HepG2 (cell line): ENCODE measurements around the gene HLCS. TPM values are rescaled to one million over a fixed set of nuclear protein-coding genes. Genes with fewer than 3 reads are reported as not detected.

Source experiments
- ATAC-seq: fragments of 200-7000 bp; cut with Tn5 transposase; 3 replicates; pipeline ENCODE4 v1.9.1; 2020; ENCODE audit warnings: mild to moderate bottlenecking, moderate library complexity
- BruUV-seq: library from RNA; stranded (reverse); fragments of 400-500 nt; replicated peaks from 2 replicates; lab custom pipeline; 2021; lab: Mats Ljungman, UMichigan
- CTCF ChIA-PET: fragments of 300-600 bp; formaldehyde crosslinking; extraction: SDS; loops from one replicate; lab custom pipeline; 2021; ENCODE audit warnings: low total read pairs, inconsistent platforms, low intra/inter-chr PET ratio; lab: Yijun Ruan, JAX
- POLR2A ChIA-PET: fragments of 350-600 bp; sonication (Branson Sonifier 250); formaldehyde crosslinking; loops from one replicate; lab custom pipeline; 2020; ENCODE audit warnings: antibody characterized with exemption, inconsistent platforms; lab: Yijun Ruan, JAX
- DNase-seq: peaks from one replicate; pipeline ENCODE4 v3.0.0-alpha.2; 2015; ENCODE audit warnings: low spot score
- FAIRE-seq: peaks from 3 replicates; lab custom pipeline; 2011; peaks lifted over from hg19 to GRCh38; lab: Jason Lieb, UNC
- H2AFZ ChIP-seq: one replicate; pipeline ENCODE4 v1.6.1; 2011; ENCODE audit warnings: low read length, inconsistent platforms
- H3K27ac ChIP-seq: fragments of 300-600 bp; 3 replicates; pipeline ENCODE4 v1.8.0; 2011; ENCODE audit warnings: mixed run types, mild to moderate bottlenecking, mixed read lengths, low read length, inconsistent platforms; ENCODE audit not compliant: insufficient read depth; ENCODE audit errors: extremely low read length
- H3K27me3 ChIP-seq, 2 experiments: fragments of 200-600 bp in 1 of 2; 2 replicates in 1 of 2; 3 replicates in 1 of 2; pipeline versions ENCODE4 v1.6.0 to v1.8.0; 2011; ENCODE audit warnings: low read length in 2 of 2, mild to moderate bottlenecking in 2 of 2, moderate library complexity in 2 of 2, inconsistent platforms in 1 of 2; ENCODE audit not compliant: insufficient read depth in 2 of 2, control insufficient read depth in 1 of 2
- H3K36me3 ChIP-seq, 2 experiments: fragments of 200-600 bp in 1 of 2; replicated peaks in 1 of 2; 2 replicates in 1 of 2; 3 replicates in 1 of 2; pipeline versions ENCODE4 v1.5.1 to v1.8.0; 2011; ENCODE audit warnings: low read length in 2 of 2, inconsistent platforms in 1 of 2; ENCODE audit not compliant: insufficient read depth in 2 of 2, control insufficient read depth in 1 of 2
- H3K4me1 ChIP-seq: 2 replicates; pipeline ENCODE4 v1.5.1; 2012; ENCODE audit warnings: low read length, inconsistent platforms; ENCODE audit not compliant: insufficient read depth
- H3K4me2 ChIP-seq: 2 replicates; pipeline ENCODE4 v1.6.0; 2011; ENCODE audit warnings: low read depth, low read length, inconsistent platforms
- H3K4me3 ChIP-seq, 3 experiments: fragments of 200-600 bp in 1 of 3; sonication (generic), shearing (Covaris generic) in 1 of 3; replicated peaks in 1 of 3; 2 replicates each; pipeline ENCODE4 v1.5.1; 2011 to 2016; ENCODE audit warnings: low read length in 3 of 3, inconsistent platforms in 2 of 3, low read depth in 2 of 3, mild to moderate bottlenecking in 2 of 3, control low read depth in 1 of 3, mixed read lengths in 1 of 3; ENCODE audit not compliant: insufficient read depth in 1 of 3
- H3K79me2 ChIP-seq: one replicate; pipeline ENCODE4 v1.6.1; 2011; ENCODE audit warnings: low read length, inconsistent platforms; ENCODE audit not compliant: insufficient read depth
- H3K9ac ChIP-seq: 2 replicates; pipeline ENCODE4 v1.6.0; 2011; ENCODE audit warnings: mild to moderate bottlenecking, low read depth, low read length, inconsistent platforms; ENCODE audit not compliant: insufficient read depth
- H3K9me3 ChIP-seq: 2 replicates; pipeline ENCODE4 v1.5.1; 2012; ENCODE audit warnings: mild to moderate bottlenecking, low read length
- H4K20me1 ChIP-seq: 2 replicates; pipeline ENCODE4 v1.6.0; 2011; ENCODE audit warnings: inconsistent platforms, mild to moderate bottlenecking, low read length, moderate library complexity; ENCODE audit not compliant: insufficient read depth
- ATF7-NPFF ChIP-seq: sonication (generic); formaldehyde crosslinking; IDR thresholded peaks from 2 replicates; pipeline ENCODE4 v1.8.1; 2023; ENCODE audit warnings: mild to moderate bottlenecking, low read depth, missing genetic modification reagents, moderate library complexity
- HNRNPLL ChIP-seq: fragments of 200-400 bp; formaldehyde crosslinking; IDR thresholded peaks from 2 replicates; pipeline ENCODE4 v1.6.1; 2017; ENCODE audit warnings: mild to moderate bottlenecking, low read depth, low read length; ENCODE audit not compliant: poor library complexity, severe bottlenecking
- RBFOX2 ChIP-seq: fragments of 200-400 bp; formaldehyde crosslinking; IDR thresholded peaks from 2 replicates; pipeline ENCODE4 v1.6.1; 2017; ENCODE audit warnings: low read depth, mild to moderate bottlenecking, low read length
- SRSF1 ChIP-seq: fragments of 200-400 bp; formaldehyde crosslinking; optimal IDR thresholded peaks from 2 replicates; pipeline ENCODE3; 2017; ENCODE audit warnings: mild to moderate bottlenecking, low read depth, low read length, moderate library complexity
- SRY ChIP-seq: sonication (generic); formaldehyde crosslinking; IDR thresholded peaks from 2 replicates; pipeline ENCODE4 v1.8.0; 2022; ENCODE audit warnings: mild to moderate bottlenecking, missing genetic modification reagents
- UBTF ChIP-seq: sonication (generic); formaldehyde crosslinking; IDR thresholded peaks from 2 replicates; pipeline ENCODE4 v1.4.0; 2020; ENCODE audit warnings: mild to moderate bottlenecking, missing genetic modification reagents
- ZNF512B ChIP-seq: sonication (generic); formaldehyde crosslinking; IDR thresholded peaks from 2 replicates; pipeline ENCODE4 v1.5.1; 2020; ENCODE audit warnings: missing genetic modification reagents, mild to moderate bottlenecking, borderline replicate concordance
- ZNF777 ChIP-seq: sonication (generic); formaldehyde crosslinking; IDR thresholded peaks from 2 replicates; pipeline ENCODE4 v1.4.0; 2020; ENCODE audit warnings: missing genetic modification reagents
- WGBS: methylation state at CpG from one replicate; pipeline ENCODE4 v1.1.6; 2017; ENCODE audit warnings: low lambda C conversion rate; 5-methylcytosine and 5-hydroxymethylcytosine counted together
- in situ Hi-C: cut with HindIII; loops from 2 replicates; pipeline ENCODE4 v1.10.0; 2017; ENCODE audit warnings: low pct_unique_long_range_greater_than_20kb; ENCODE audit not compliant: extremely low pct_ligation_motif_present
- intact Hi-C: fragments of 100-400 bp; cut with micrococcal nuclease; formaldehyde crosslinking; loops from one replicate; pipeline ENCODE4 v1.10.0; 2022; ENCODE audit not compliant: unreplicated experiment
- polyA plus RNA-seq, 8 experiments: library from polyadenylated mRNA; depleted of rRNA in 3 of 8; stranded (reverse) in 7 of 8; unstranded in 1 of 8; fragments of >200 nt; fragmentation: Illumina TruSeq in 4 of 8; extraction: Trizol in 4 of 8; gene quantifications; 2 replicates each; pipeline versions ENCODE4 v1.2.1 to v1.2.3, GENCODE V29; 2011 to 2016; ENCODE audit warnings: low read depth in 4 of 8, missing spikeins in 1 of 8, mixed read lengths in 1 of 8; ENCODE audit not compliant: insufficient read depth in 1 of 8
- total RNA-seq, 5 experiments: library from RNA; depleted of rRNA; stranded (reverse); fragments of >200 nt; fragmentation: Illumina TruSeq; extraction: Trizol; gene quantifications; 2 replicates each; pipeline ENCODE4 v1.2.3, GENCODE V29; 2016; ENCODE audit warnings: low read depth in 1 of 5
- TF ChIP-seq, protein P1 (sequence below): sonication (generic); formaldehyde crosslinking; IDR thresholded peaks from 2 replicates; pipeline ENCODE4 v1.5.1; 2020; ENCODE audit warnings: mild to moderate bottlenecking, missing genetic modification reagents, moderate library complexity
- TF ChIP-seq, protein P2 (sequence below): sonication (generic); formaldehyde crosslinking; IDR thresholded peaks from 2 replicates; pipeline ENCODE4 v1.4.0; 2020; ENCODE audit warnings: missing genetic modification reagents

HLCS gene
- total and polyA plus RNA-seq, 2 of the 13 experiments (the other 11 are each of a cell fraction or from before 2014, with no cell fraction given): 7.9 to 12.3 TPM

DNA sequence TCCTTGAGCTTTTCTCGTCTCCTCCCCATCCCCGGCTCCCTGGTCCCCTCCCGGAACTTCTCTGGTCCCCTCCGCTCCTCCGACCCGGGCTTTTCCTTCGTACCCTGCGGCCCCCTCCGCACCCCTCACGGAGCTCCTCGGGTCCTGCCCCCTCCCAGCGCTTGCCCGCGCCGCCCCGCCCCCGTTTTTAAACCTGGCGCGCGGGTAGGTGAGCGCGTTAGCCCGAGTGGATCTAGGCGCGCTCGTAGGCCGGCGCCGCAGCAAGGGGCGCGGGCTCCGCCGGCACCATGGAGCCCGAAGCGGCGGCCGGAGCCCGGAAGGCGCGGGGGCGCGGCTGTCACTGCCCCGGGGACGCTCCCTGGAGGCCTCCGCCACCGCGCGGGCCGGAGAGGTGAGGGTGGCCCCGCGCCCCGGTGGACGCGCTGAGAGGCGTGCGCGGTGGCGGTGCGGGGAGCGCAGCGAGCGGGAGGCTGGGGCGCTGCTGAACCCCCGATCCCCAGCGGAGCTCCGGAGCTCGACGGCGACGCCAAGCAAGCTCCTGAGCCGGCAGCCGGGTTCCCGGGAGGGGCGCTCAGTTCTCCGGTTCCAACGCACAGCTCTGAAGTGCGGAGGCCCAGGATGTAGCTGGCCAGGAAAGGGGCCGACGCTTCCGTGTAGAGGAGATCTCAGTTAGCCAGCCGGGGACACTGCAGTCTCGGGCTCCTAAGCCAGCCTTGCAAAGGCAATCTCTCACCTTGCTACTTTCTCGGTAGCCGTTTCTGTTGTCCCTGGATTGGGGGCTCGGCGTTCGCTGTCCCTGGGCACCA lies 40.2 kb upstream of the HLCS start, which contains the start of gene RIPPLY3:
TSS of gene RIPPLY3 (plus strand) at position 217 of the 806 bp plus-strand sequence. CDS start at position 288, 71 bp downstream.
- no peak within 1 kb of the TSS for H2AFZ ChIP-seq
- intact Hi-C loops: no loop called here
- WGBS: 11% methylated on average over 28 of the region's 87 CpGs
- TF ChIP-seq UBTF (CRISPR knock-in tag) (peak; percentile 68; the same call in 1 of the 2 replicates), ZNF512B (CRISPR knock-in tag) (no peak), ZNF777 (CRISPR knock-in tag) (peak; percentile 79), SRY (0 out of 2 replicates have a peak, but pooled peaks have one; percentile 31), RBFOX2 (peak; percentile 47; the same call in 1 of the 2 replicates), ATF7-NPFF (CRISPR knock-in tag) (peak; percentile 31; the same call in 1 of the 2 replicates), HNRNPLL (peak; percentile 63), SRSF1 (no peak)
- TF ChIP-seq, protein P1, sequence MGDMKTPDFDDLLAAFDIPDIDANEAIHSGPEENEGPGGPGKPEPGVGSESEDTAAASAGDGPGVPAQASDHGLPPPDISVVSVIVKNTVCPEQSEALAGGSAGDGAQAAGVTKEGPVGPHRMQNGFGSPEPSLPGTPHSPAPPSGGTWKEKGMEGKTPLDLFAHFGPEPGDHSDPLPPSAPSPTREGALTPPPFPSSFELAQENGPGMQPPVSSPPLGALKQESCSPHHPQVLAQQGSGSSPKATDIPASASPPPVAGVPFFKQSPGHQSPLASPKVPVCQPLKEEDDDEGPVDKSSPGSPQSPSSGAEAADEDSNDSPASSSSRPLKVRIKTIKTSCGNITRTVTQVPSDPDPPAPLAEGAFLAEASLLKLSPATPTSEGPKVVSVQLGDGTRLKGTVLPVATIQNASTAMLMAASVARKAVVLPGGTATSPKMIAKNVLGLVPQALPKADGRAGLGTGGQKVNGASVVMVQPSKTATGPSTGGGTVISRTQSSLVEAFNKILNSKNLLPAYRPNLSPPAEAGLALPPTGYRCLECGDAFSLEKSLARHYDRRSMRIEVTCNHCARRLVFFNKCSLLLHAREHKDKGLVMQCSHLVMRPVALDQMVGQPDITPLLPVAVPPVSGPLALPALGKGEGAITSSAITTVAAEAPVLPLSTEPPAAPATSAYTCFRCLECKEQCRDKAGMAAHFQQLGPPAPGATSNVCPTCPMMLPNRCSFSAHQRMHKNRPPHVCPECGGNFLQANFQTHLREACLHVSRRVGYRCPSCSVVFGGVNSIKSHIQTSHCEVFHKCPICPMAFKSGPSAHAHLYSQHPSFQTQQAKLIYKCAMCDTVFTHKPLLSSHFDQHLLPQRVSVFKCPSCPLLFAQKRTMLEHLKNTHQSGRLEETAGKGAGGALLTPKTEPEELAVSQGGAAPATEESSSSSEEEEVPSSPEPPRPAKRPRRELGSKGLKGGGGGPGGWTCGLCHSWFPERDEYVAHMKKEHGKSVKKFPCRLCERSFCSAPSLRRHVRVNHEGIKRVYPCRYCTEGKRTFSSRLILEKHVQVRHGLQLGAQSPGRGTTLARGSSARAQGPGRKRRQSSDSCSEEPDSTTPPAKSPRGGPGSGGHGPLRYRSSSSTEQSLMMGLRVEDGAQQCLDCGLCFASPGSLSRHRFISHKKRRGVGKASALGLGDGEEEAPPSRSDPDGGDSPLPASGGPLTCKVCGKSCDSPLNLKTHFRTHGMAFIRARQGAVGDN (CRISPR knock-in tag): peak; percentile 66
- TF ChIP-seq, protein P2, sequence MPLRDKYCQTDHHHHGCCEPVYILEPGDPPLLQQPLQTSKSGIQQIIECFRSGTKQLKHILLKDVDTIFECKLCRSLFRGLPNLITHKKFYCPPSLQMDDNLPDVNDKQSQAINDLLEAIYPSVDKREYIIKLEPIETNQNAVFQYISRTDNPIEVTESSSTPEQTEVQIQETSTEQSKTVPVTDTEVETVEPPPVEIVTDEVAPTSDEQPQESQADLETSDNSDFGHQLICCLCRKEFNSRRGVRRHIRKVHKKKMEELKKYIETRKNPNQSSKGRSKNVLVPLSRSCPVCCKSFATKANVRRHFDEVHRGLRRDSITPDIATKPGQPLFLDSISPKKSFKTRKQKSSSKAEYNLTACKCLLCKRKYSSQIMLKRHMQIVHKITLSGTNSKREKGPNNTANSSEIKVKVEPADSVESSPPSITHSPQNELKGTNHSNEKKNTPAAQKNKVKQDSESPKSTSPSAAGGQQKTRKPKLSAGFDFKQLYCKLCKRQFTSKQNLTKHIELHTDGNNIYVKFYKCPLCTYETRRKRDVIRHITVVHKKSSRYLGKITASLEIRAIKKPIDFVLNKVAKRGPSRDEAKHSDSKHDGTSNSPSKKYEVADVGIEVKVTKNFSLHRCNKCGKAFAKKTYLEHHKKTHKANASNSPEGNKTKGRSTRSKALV (CRISPR knock-in tag): peak; percentile 97

More for the DNA sequence above, 40.2 kb upstream of the HLCS start, which contains the start of gene RIPPLY3:
- ATAC-seq (peak; percentile 45), DNase-seq (no peak), FAIRE-seq (no peak)
- CTCF ChIA-PET: no interaction called here
- Histone ChIP-seq H4K20me1 (no peaks in the 10 kb centered on the region), H3K4me3 (peak within 1 kb of the TSS; percentile 59 to 72 (median 63); a peak in 5 of 6 replicates), H3K9ac (peak within 1 kb of the TSS; percentile 52; the same call in 1 of the 2 replicates), H3K4me2 (peak within 1 kb of the TSS; percentile 86), H3K79me2 (no peaks in the 10 kb centered on the region), H3K36me3 (no peaks in the 10 kb centered on the region), H3K27me3 (peaks cover 0 to 4% of the 10 kb centered on the region in 2 experiments; a peak in 1 of 5 replicates), H3K9me3 (no peaks in the 10 kb centered on the region), H3K27ac (no peak within 1 kb of the TSS), H3K4me1 (peaks cover 38% of the 10 kb centered on the region)
- POLR2A ChIA-PET: no interaction called here
- in situ Hi-C loops: no loop called here
- no TSS peak for BruUV-seq
